Measurements from ENCODE around the gene KCTD17. TPM values are rescaled to one million over a fixed set of nuclear protein-coding genes. Genes with fewer than 3 reads are reported as not detected.

The KCTD17 gene
- total and polyA plus RNA-seq, 2 of the 13 experiments (the other 11 are each of a cell fraction or from before 2014, with no cell fraction given) = 5.3 to 11.7 TPM

DNA sequence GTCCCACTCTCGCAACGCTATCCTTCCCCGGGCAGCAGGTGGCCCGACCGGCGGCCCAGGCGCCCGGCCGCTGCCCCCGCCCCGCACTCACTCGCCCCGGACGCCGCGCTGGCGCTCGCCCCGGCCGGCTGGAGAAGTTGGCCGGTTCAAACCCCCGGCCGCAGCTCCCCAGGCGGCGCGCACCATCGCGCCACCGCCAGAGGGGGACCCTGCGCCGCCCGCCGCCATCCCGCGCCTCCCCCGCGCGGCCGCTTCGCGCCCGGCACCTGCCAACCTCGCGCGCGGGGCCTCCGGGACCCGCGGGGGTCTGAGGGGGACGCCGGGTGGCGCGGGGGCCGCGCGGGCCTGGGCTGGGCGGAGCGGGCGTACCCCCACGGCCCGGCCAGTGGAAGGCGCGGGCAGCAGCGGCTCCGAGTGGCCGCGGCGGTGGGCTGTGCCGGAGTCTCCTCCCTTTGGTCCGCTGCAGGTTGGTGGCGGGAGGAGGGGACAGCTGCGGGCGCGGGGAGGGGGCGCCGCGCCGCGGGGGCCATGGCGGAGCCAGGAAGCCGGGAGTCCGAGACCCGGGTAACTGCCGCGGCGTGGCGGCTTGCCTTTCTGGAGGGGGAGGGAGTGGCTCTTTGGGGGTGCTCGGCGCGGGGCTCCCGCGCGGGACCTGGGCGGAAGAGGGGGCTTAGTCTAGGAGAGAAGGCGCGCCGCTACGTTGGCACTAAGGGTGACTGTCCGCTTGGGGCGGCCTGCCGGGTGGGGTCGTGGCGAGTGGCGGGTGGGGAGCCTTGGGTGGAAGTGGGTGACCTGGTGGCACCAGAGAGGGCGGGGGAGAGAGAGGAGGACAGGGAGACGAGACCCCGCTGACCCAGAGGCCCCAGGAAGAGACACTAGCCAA, 32.0 kb upstream of the KCTD17 start, which contains the start of the genes MPST and TST (continued):
- TF ChIP-seq FOXM1 (CRISPR knock-in tag; IDR thresholded peaks at IDR 0.05) (no peak), ZBTB8A (CRISPR knock-in tag; IDR thresholded peaks at IDR 0.05; ENCODE audit: borderline replicate concordance, low read depth) (no peak), ZNF138 (CRISPR knock-in tag; IDR thresholded peaks at IDR 0.05; ENCODE audit: low read depth) (no peak), ZKSCAN1 (IDR thresholded peaks at IDR 0.05; ENCODE audit: low read length) (no peak), ZNF563 (CRISPR knock-in tag; IDR thresholded peaks at IDR 0.05) (0 out of 2 replicates have a peak, but pooled peaks have one; percentile 11), ATM (IDR thresholded peaks at IDR 0.05; ENCODE audit: borderline replicate concordance) (no peak), KDM2A (CRISPR knock-in tag; IDR thresholded peaks at IDR 0.05; ENCODE audit: borderline replicate concordance, low read depth) (no peak), ZNF564 (CRISPR knock-in tag; IDR thresholded peaks at IDR 0.05) (no peak), KMT2B (CRISPR knock-in tag; IDR thresholded peaks at IDR 0.05) (no peak), MED1 (CRISPR knock-in tag; IDR thresholded peaks at IDR 0.05) (no peak; the same call in 1 of the 2 replicates), KLF12 (CRISPR knock-in tag; IDR thresholded peaks at IDR 0.05; ENCODE audit: borderline replicate concordance) (no peak), ZNF552 (CRISPR knock-in tag; IDR thresholded peaks at IDR 0.05; ENCODE audit: borderline replicate concordance) (0 out of 2 replicates have a peak, but pooled peaks have one; percentile 49), MAF1 (CRISPR knock-in tag; IDR thresholded peaks at IDR 0.05; ENCODE audit: borderline replicate concordance) (no peak), MEIS1 (CRISPR knock-in tag; IDR thresholded peaks at IDR 0.05; ENCODE audit: borderline replicate concordance) (no peak), CBFB (CRISPR knock-in tag; IDR thresholded peaks at IDR 0.05) (no peak; the same call in 1 of the 2 replicates)
- TF ChIP-seq, protein P1, sequence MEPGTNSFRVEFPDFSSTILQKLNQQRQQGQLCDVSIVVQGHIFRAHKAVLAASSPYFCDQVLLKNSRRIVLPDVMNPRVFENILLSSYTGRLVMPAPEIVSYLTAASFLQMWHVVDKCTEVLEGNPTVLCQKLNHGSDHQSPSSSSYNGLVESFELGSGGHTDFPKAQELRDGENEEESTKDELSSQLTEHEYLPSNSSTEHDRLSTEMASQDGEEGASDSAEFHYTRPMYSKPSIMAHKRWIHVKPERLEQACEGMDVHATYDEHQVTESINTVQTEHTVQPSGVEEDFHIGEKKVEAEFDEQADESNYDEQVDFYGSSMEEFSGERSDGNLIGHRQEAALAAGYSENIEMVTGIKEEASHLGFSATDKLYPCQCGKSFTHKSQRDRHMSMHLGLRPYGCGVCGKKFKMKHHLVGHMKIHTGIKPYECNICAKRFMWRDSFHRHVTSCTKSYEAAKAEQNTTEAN (CRISPR knock-in tag; conservative IDR thresholded peaks at IDR 0.05) = no peak; the same call in 1 of the 2 replicates
- TF ChIP-seq, protein P2, sequence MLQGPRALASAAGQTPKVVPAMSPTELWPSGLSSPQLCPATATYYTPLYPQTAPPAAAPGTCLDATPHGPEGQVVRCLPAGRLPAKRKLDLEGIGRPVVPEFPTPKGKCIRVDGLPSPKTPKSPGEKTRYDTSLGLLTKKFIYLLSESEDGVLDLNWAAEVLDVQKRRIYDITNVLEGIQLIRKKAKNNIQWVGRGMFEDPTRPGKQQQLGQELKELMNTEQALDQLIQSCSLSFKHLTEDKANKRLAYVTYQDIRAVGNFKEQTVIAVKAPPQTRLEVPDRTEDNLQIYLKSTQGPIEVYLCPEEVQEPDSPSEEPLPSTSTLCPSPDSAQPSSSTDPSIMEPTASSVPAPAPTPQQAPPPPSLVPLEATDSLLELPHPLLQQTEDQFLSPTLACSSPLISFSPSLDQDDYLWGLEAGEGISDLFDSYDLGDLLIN (CRISPR knock-in tag; IDR thresholded peaks at IDR 0.05; ENCODE audit: borderline replicate concordance) = no peak
- TF ChIP-seq, protein P3, sequence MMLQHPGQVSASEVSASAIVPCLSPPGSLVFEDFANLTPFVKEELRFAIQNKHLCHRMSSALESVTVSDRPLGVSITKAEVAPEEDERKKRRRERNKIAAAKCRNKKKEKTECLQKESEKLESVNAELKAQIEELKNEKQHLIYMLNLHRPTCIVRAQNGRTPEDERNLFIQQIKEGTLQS (CRISPR knock-in tag; IDR thresholded peaks at IDR 0.05) = no peak
- TF ChIP-seq, protein P4, sequence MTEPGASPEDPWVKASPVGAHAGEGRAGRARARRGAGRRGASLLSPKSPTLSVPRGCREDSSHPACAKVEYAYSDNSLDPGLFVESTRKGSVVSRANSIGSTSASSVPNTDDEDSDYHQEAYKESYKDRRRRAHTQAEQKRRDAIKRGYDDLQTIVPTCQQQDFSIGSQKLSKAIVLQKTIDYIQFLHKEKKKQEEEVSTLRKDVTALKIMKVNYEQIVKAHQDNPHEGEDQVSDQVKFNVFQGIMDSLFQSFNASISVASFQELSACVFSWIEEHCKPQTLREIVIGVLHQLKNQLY (CRISPR knock-in tag; IDR thresholded peaks at IDR 0.05) = no peak
- TF ChIP-seq, protein P5, sequence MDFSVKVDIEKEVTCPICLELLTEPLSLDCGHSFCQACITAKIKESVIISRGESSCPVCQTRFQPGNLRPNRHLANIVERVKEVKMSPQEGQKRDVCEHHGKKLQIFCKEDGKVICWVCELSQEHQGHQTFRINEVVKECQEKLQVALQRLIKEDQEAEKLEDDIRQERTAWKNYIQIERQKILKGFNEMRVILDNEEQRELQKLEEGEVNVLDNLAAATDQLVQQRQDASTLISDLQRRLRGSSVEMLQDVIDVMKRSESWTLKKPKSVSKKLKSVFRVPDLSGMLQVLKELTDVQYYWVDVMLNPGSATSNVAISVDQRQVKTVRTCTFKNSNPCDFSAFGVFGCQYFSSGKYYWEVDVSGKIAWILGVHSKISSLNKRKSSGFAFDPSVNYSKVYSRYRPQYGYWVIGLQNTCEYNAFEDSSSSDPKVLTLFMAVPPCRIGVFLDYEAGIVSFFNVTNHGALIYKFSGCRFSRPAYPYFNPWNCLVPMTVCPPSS (IDR thresholded peaks at IDR 0.05) = no peak
- TF ChIP-seq, protein P6, sequence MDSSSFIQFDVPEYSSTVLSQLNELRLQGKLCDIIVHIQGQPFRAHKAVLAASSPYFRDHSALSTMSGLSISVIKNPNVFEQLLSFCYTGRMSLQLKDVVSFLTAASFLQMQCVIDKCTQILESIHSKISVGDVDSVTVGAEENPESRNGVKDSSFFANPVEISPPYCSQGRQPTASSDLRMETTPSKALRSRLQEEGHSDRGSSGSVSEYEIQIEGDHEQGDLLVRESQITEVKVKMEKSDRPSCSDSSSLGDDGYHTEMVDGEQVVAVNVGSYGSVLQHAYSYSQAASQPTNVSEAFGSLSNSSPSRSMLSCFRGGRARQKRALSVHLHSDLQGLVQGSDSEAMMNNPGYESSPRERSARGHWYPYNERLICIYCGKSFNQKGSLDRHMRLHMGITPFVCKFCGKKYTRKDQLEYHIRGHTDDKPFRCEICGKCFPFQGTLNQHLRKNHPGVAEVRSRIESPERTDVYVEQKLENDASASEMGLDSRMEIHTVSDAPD (CRISPR knock-in tag; IDR thresholded peaks at IDR 0.05) = no peak
